Endodermal cell (in vitro differentiated cells): ENCODE results near the gene SMIM38. TPM values are rescaled to one million over a fixed set of nuclear protein-coding genes. Genes with fewer than 3 reads are reported as not detected.

Source experiments
- DNase-seq: peaks from one replicate; pipeline ENCODE4 v3.0.0-alpha.2; 2017
- H3K27ac ChIP-seq: 2 replicates; pipeline ENCODE4 v1.5.1; 2013; ENCODE audit warnings: mild to moderate bottlenecking, low read depth, low read length, moderate library complexity
- H3K27me3 ChIP-seq: 2 replicates; pipeline ENCODE4 v1.6.1; 2013; ENCODE audit warnings: mild to moderate bottlenecking, low read length, moderate library complexity; ENCODE audit not compliant: insufficient read depth, control insufficient read depth, poor library complexity, severe bottlenecking
- H3K36me3 ChIP-seq: 2 replicates; pipeline ENCODE4 v1.7.0; 2013; ENCODE audit warnings: mild to moderate bottlenecking, low read length, moderate library complexity; ENCODE audit not compliant: control insufficient read depth, insufficient read depth
- H3K4me1 ChIP-seq: one replicate; pipeline ENCODE4 v1.7.0; 2013; ENCODE audit warnings: low read length; ENCODE audit not compliant: control insufficient read depth, insufficient read depth
- H3K4me3 ChIP-seq: 2 replicates; pipeline ENCODE4 v1.5.1; 2013; ENCODE audit warnings: mild to moderate bottlenecking, low read length, moderate library complexity
- H3K9ac ChIP-seq: 2 replicates; pipeline ENCODE4 v1.6.1; 2013; ENCODE audit warnings: mild to moderate bottlenecking, low read length, moderate library complexity; ENCODE audit not compliant: poor library complexity, severe bottlenecking; ENCODE audit errors: extremely low read depth
- H3K9me3 ChIP-seq: 2 replicates; pipeline ENCODE4 v1.6.1; 2013; ENCODE audit warnings: mild to moderate bottlenecking, low read length, moderate library complexity; ENCODE audit not compliant: control insufficient read depth
- H3K27ac Mint-ChIP-seq: 2 replicates; pipeline ENCODE4 v1.8.0; 2020; ENCODE audit warnings: mixed read lengths
- H3K27me3 Mint-ChIP-seq: 2 replicates; pipeline ENCODE4 v1.8.0; 2021; ENCODE audit warnings: mild to moderate bottlenecking, mixed read lengths; ENCODE audit not compliant: insufficient read depth
- H3K36me3 Mint-ChIP-seq: 2 replicates; pipeline ENCODE4 v1.8.0; 2020; ENCODE audit warnings: low read depth, mixed read lengths
- H3K4me1 Mint-ChIP-seq: 2 replicates; pipeline ENCODE4 v1.8.0; 2020; ENCODE audit warnings: mixed read lengths
- H3K4me3 Mint-ChIP-seq: 2 replicates; pipeline ENCODE4 v1.8.0; 2020; ENCODE audit warnings: mild to moderate bottlenecking, moderate library complexity, mixed read lengths
- H3K9me3 Mint-ChIP-seq: 2 replicates; pipeline ENCODE4 v1.8.0; 2020; ENCODE audit warnings: mild to moderate bottlenecking, mixed read lengths
- WGBS, 2 experiments: methylation state at CpG; one replicate each; pipeline versions ENCODE4 v1.1.5 to v1.1.7; 2013; ENCODE audit warnings: missing lambda C conversion rate in 2 of 2, mixed read lengths in 1 of 2; ENCODE audit not compliant: insufficient coverage in 1 of 2, insufficient read length in 1 of 2; 5-methylcytosine and 5-hydroxymethylcytosine counted together
- total RNA-seq, 2 donors: library from RNA; stranded (reverse); fragmentation: NEBNext Ultra II Directional in 1 of 2; extraction: Animal tissue kit (Norgen Biotek cat#: 25700) in 1 of 2; gene quantifications; 2 replicates in 1 of 2; 3 replicates in 1 of 2; pipeline ENCODE4 v1.2.1, GENCODE V29; 2021
- TF ChIP-seq, protein P1 (sequence below): fragments of 200-600 bp; sonication (generic); conservative IDR thresholded peaks from 2 replicates; pipeline ENCODE4 v1.5.0; 2021; ENCODE audit warnings: antibody characterized with exemption, mild to moderate bottlenecking

Gene SMIM38
- total RNA-seq, 2 donors from 2014 or later, result 0.20 to 0.64 TPM

DNA sequence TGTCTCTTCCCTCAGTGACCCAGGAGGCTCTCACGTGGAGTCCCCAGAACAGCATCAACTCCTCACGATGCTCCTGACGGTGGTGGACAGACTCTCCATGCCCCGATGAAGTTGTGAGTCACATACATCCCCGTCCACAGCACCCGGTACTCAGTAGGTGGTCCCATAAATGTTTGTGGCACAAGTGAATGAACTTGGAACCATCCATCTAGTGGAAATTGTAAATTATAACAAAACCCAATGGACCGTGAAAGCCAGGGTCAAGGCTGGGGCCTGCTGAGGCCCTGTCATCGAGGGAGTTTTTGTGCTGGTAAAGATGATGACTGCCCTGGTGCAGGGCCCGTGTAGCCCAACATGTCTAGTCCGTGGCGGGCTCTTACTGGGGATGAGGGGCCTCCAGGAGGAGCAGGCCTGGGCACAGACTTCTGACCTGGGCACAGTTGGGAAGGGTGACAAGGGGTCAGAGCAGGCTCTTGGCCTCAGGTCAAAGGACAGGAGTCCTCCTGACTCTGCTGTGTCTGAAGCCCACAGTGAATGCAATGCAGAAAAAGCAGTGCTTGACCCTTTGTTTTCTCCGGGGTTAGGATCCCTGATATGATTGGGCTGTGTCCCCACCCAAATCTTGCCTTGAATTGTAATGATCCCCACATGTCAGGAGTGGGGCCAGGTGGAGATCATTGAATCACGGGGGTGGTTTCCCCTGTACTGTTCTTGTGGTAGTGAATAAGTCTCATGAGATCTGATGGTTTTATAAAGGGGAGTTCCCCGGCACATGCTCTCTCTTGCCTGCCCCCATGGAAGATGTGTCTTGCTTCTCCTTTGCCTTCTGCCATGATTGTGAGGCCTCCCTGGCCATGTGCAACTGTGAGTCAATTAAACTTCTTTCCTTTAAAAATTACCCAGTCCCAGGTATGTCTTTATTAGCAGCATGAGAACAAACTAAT lies 20.0 kb upstream of the SMIM38 start:
- peaks cover 2% of the 10 kb centered on the region for H3K27me3 Mint-ChIP-seq
- peaks cover 10% of the 10 kb centered on the region for H3K9me3 ChIP-seq
- H3K4me1 Mint-ChIP-seq, result peaks cover 6% of the 10 kb centered on the region
- peaks cover 18% of the 10 kb centered on the region for H3K9me3 Mint-ChIP-seq
- H3K4me1 ChIP-seq, result no peaks in the 10 kb centered on the region
- H3K36me3 Mint-ChIP-seq, result peaks cover 5% of the 10 kb centered on the region
- no peak overlapping the region for H3K4me3 Mint-ChIP-seq
- no peaks in the 10 kb centered on the region for H3K36me3 ChIP-seq
- WGBS, 2 experiments, result 84 to 88% methylated on average over 8 to 14 of the region's 14 CpGs
- H3K27ac ChIP-seq, result no peak overlapping the region
- no peak overlapping the region for H3K9ac ChIP-seq
- no peak overlapping the region for H3K27ac Mint-ChIP-seq
- H3K27me3 ChIP-seq, result no peaks in the 10 kb centered on the region
- no peak for DNase-seq
- TF ChIP-seq, protein P1, sequence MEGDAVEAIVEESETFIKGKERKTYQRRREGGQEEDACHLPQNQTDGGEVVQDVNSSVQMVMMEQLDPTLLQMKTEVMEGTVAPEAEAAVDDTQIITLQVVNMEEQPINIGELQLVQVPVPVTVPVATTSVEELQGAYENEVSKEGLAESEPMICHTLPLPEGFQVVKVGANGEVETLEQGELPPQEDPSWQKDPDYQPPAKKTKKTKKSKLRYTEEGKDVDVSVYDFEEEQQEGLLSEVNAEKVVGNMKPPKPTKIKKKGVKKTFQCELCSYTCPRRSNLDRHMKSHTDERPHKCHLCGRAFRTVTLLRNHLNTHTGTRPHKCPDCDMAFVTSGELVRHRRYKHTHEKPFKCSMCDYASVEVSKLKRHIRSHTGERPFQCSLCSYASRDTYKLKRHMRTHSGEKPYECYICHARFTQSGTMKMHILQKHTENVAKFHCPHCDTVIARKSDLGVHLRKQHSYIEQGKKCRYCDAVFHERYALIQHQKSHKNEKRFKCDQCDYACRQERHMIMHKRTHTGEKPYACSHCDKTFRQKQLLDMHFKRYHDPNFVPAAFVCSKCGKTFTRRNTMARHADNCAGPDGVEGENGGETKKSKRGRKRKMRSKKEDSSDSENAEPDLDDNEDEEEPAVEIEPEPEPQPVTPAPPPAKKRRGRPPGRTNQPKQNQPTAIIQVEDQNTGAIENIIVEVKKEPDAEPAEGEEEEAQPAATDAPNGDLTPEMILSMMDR, result no peak
- H3K4me3 ChIP-seq, result no peak overlapping the region

DNA sequence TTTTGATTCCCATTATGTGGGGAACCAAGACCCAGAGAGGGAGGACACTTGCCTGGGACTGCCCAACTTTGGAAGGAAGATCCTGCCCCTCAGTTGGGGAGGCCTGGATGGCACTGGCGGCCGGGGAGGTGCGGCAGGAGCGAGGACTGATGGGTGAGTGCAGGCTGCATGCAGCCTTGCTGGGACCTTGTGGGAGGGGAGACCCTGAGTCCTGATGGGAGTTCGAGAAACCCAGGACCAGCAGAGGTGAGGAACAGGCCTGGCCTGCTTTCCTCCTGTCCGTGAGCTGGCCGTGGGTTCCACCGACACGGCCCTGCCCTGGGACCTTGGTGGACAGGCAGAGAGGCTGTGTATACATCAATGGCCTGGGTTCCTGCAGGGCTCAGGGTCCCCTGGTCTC lies 19.3 kb upstream of the SMIM38 start:
- no peak overlapping the region for H3K4me3 ChIP-seq
- no peak overlapping the region for H3K27ac Mint-ChIP-seq
- H3K4me3 Mint-ChIP-seq, result no peak overlapping the region
- DNase-seq, result no peak
- TF ChIP-seq, protein P1, result no peak
- H3K4me1 Mint-ChIP-seq, result peaks cover 4% of the 10 kb centered on the region
- H3K36me3 Mint-ChIP-seq, result peaks cover 5% of the 10 kb centered on the region
- peaks cover 18% of the 10 kb centered on the region for H3K9me3 Mint-ChIP-seq
- no peaks in the 10 kb centered on the region for H3K4me1 ChIP-seq
- peaks cover 10% of the 10 kb centered on the region for H3K9me3 ChIP-seq
- no peaks in the 10 kb centered on the region for H3K36me3 ChIP-seq
- H3K27me3 Mint-ChIP-seq, result peaks cover 2% of the 10 kb centered on the region
- WGBS, 2 experiments, result 96 to 97% methylated on average over 8 to 9 of the region's 9 CpGs
- no peak overlapping the region for H3K9ac ChIP-seq
- no peaks in the 10 kb centered on the region for H3K27me3 ChIP-seq
- H3K27ac ChIP-seq, result no peak overlapping the region

DNA sequence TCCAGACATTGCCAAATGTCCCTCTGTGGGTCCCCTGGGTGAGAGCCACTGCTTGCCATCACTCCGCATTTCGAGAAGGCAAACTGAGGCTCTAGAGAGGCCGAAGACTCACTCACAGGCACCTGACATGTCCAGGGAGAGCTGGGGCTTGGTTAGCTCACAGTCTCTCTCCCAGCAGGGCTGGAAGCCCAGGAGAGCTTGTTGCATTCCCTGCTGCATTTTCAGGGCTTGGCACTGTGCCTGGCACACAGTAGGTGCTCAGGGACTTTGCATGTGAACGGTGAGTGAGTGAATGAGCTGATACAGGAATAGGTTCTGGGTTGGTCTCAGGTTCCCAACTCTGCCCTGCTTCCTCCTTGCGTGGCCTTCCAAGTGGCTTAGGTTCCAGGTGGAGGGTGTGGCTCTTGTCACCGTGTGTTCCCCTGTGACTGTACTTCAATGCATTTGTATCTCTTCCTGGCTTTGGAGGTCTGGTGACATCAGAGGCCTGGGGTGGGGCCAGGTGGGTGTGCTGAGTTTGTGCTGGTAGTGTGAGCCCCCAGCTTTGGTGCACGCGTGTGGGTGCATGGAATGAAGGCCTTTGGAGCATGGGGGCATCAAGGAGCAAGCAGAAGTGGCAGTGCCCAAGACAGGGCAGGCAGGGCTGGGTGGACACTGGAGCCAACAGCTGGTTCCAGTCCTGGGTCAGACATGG lies 18.4 kb upstream of the SMIM38 start:
- H3K27me3 ChIP-seq, result no peaks in the 10 kb centered on the region
- no peak overlapping the region for H3K27ac ChIP-seq
- no peak overlapping the region for H3K4me3 Mint-ChIP-seq
- H3K4me1 ChIP-seq, result no peaks in the 10 kb centered on the region
- H3K36me3 Mint-ChIP-seq, result peaks cover 5% of the 10 kb centered on the region
- H3K9me3 ChIP-seq, result peaks cover 10% of the 10 kb centered on the region
- TF ChIP-seq, protein P1, result no peak
- no peak overlapping the region for H3K4me3 ChIP-seq
- WGBS, 2 experiments, result 88 to 100% methylated on average over 5 to 8 of the region's 8 CpGs
- H3K27me3 Mint-ChIP-seq, result peaks cover 2% of the 10 kb centered on the region
- H3K4me1 Mint-ChIP-seq, result peaks cover 4% of the 10 kb centered on the region
- no peak for DNase-seq
- H3K9ac ChIP-seq, result no peak overlapping the region
- no peaks in the 10 kb centered on the region for H3K36me3 ChIP-seq
- peaks cover 18% of the 10 kb centered on the region for H3K9me3 Mint-ChIP-seq
- H3K27ac Mint-ChIP-seq, result no peak overlapping the region
